ENCODE data around the gene SYS1.

GRCh38 chr20:45363611-45364492 lies 896 bp downstream of the SYS1 start:
- TF ChIP-seq CTCF (IDR thresholded peaks at IDR 0.05) (no peak), POLR2A (IDR thresholded peaks at IDR 0.05) (no peak)
